RPMI8226 (cell line): Measurements from ENCODE around the gene CUEDC1.

Source experiments
- DNase-seq: peaks from one replicate; pipeline ENCODE4 v3.0.0-alpha.2; 2015

CUEDC1 gene

GRCh38 chr17:57874434-57875289 lies 80.5 kb downstream of the CUEDC1 start:
- DNase-seq: peak; percentile 94

GRCh38 chr17:57874058-57874419 lies 81.2 kb downstream of the CUEDC1 start:
- DNase-seq: no peak

DNA sequence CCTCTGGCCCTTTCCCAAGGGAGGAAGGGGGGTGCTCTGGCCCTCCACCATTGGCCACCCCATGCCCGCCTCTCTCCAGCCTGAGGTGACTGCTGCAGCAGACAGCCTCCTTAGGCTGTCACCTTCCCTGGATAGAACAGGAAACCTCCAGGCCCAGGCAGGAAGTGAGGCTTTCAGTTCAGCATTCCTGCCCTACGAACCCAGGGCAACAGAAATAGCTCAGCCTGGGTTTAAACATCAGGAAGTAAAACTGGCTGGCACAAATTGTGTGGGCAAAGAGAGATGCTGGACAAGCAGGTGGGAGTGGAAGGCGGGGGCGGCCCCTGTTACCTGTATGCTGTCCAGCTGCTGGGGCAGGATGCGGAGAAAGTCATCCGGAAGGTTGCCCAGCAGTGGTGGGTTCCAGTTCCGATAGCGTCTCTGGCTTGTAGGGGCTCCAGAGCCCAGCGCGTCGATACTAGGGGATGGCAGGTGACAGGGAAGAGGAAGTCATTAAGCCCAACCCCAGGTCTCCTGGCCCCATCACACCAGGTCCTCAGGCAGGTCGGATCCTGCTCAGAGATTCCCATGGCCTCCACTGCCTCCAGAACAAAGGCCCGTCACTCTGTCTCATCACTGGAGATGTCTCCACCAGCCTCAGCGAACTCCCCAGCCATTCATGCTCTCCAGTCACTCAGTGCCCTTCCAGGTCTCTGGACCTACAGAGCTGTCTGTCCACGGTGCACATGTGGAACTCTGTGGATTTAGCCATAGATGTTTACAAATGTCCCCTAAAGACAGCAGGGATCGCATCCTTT lies 81.8 kb downstream of the CUEDC1 start:
- no peak for DNase-seq

DNA sequence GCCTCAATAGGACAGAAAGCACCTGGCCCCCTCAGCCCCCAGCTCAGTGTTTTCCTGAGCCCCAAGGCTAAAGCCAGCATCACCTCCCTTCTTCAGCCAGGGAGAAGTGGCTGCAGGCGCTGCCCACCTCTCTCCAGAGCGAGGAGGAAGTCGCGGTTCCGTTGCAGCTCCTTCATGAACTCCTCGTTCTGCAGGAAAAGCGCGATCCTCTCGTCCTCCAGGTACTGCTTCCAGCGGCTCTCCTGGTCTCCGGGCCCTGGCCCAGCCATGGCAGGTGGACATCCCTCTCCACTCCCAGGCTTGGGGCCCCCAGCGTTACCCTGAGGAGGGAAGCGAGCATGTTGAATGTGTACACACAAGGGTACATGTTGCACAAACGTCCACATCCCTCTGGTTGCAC lies 82.7 kb downstream of the CUEDC1 start:
- no peak for DNase-seq

GRCh38 chr17:57871863-57872262 lies 83.3 kb downstream of the CUEDC1 start:
- no peak for DNase-seq

DNA sequence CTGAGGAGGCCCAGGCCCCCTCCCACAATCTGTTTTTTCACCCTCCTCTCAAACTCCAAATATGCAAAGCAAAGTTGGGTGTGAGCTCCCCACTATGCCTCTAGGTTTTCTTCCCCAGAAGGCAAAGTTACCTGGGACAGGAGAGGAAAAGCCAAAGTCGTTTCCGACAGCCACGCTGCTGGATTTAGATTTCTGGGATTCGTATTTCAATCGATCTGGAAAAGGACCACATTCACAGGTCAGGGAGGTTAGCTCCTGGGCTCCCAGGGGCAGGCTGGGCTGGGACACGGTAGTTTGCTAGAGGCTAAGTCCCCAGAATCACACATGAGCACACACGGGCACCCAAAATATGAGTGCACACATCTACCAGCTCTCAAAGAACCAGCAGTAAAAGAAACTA lies 84.1 kb downstream of the CUEDC1 start:
- no peak for DNase-seq

- DNase-seq: no peak
Observed at GRCh38 chr17:57870283-57870635, 85.0 kb downstream of the CUEDC1 start.

GRCh38 chr17:57869617-57870282 lies 85.5 kb downstream of the CUEDC1 start:
- no peak for DNase-seq

GRCh38 chr17:57868910-57869616 lies 86.1 kb downstream of the CUEDC1 start:
- DNase-seq: no peak

DNA sequence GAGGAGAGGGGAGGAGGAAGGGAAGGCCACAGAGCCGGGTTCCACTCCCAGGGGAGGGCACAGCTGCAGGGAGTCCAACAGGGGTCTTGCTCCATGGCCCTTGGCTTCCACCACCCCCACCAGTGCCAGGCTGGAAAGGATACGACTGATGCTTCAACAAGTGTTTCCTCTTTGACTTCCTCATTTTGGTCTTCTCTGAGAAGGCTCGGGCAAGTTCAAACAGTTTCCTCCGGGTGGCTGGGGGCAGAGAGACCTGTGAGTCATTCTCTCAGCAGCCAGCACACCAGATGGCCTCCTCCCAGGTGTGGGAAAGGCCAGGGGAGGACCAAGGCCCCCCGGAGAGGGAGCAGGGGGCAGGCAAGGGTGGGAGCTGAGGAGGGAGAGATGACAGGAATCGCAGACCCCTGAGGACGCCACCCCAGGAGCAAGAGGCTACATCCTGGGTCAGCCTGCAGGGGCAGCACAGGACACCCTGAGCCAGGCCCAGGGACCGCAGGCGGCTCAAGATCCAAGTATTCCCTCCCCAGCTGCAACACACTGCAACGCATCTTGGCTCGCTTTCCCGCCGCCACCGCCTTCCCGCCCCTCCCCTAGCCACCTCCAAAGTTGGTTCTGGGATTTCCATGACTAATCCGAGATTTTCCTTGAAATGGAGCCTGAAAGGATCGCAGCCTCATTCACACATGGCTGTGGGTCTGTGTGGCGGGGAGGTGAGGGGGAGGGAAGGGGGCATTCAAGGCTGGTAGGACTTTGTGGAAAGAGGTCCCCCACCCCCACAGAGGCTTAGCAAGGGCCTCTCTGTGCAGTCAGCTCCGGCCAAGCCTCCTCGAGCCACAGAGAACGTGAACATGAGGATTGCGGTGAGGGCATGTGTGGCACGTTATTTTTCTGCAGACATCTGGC lies 87.0 kb downstream of the CUEDC1 start:
- peak; percentile 87 for DNase-seq

DNA sequence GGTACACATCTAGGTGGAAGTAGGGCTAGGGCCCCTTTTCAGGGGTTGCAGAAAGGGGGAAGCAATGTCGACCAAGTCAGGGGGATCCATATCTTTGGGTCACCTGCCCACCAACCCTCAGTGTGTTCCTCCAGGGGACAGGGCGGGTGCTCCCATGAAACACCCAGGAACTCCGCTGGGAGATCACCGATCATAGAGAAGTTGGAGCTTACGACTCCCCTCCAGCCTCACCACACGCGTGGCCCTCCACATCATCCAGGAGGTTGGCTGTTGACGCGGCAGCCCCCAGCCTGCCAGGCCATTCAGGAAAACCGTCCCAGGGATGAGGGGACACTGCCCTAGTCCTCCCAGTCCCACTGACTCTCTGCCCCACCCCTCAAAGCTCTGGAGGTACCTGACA lies 88.1 kb downstream of the CUEDC1 start:
- no peak for DNase-seq

- no peak for DNase-seq
Observed at GRCh38 chr17:57866723-57867122, 88.5 kb downstream of the CUEDC1 start.

- DNase-seq: no peak
Observed at GRCh38 chr17:57866319-57866718, 88.9 kb downstream of the CUEDC1 start.

- no peak for DNase-seq
Observed at GRCh38 chr17:57864273-57864672, 90.9 kb downstream of the CUEDC1 start.

DNA sequence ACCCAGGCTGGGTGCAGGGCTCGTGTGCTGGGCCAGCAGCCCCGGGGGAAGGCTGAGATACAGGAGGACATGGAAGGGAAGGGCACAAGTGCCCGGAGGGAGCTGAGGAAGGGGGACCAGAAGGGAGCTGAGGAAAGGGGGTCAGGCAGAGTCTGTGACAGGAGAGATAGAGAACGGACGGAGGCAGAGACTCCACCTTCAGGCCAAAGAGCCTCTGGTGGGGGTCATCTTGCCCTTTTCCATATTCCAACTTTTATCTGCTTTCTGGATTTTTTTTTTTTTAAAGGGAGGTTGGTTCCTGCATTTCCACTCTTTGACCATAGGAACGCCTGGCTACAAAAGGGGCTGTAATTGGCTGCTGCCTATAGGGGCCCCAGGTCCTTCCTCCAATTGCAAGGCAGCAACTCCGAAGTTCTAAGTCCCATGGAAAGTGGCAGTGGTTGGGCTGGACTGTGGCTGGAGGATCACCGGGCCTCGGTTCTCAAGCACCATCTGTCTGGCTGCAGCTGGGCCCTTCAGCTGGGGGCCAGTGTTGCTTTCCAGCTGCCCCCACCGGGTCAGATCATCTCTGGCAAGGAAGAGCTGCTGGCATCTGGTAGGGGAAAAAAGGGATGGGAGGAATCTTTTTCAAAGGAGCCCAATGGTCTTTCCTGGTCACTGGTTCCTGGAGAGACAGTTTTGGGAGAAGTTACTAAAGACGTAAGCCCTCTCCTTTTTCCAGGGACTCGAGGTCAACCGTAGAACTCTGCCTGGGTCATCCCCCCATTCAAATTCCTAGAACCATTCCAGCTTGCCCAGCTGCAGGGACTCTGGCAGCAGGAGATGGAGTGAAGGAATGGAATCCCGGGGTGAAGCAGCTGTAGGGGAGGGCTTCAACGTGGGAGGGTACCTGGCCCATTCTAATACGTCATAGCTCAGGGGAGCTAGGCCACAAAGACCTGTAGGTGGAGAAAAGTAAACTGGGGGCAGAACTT lies 92.2 kb downstream of the CUEDC1 start:
- DNase-seq: no peak

- no peak for DNase-seq
Observed at GRCh38 chr17:57861790-57862693, 93.2 kb downstream of the CUEDC1 start.

DNA sequence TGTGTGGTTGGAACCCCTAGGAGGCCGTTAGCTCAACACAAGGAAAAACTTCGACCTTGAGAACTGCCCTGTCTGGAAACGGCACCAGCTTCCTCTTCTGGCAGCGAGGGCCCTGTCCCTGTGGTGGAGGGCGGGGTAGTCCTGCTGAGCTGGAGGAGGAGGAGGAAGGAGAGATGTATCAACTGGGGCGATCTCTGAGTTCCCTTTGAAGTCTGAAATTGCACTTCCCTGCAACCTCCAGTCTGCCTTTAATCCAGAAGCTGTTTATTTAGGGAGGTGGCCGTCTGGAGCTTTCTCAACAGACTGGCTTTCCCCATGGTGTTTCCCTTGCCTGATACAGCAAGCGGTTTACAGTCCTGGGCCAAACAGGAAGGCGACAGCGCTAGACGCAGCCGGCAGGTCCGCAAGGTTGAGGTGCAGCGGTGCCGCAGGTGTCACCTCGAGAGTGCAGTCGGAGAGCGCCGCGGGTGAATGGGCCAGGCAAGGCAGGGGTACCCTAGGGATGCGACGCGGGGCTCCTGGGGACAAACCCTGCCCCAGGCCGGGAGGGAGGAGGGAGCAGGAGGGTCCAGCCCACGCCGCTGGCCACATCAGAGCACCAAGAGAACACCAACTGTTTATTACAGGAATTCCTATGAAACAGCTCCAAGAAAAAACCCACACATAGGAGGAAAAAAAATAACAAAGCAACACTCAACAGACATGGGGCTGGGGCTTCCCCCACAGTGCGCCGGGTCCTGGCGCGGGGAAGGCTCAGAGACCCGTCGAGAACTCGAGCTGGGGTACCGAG lies 94.0 kb downstream of the CUEDC1 start:
- DNase-seq: peak; percentile 73

DNA sequence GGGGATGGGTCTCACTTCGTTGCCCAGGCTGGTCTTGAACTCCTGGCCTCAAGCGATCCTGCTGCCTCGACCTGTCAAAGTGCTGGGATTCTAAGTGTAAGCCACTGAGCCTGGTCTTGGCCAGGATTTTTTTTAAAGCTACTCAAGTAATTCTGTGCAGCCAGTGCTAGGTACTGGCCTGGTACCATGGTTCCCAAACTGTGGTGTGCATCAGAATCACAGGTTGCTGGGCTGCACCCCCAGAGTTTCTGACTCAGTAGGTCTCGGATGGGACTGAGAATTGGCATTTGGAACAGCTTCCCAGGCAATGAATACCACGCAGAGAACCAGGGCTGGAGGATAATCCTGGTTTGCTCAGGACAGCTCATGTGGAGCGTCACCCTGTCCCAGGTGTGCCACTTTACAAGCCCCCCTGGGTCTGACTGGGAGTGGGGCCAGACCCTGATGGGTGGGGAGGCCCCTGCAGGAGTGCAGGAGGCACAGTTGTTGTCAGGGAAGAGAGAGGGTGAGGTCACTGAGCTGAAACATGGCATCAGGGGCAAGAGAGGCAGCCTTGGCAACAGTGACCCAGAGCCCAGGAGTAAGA lies 94.7 kb downstream of the CUEDC1 start:
- no peak for DNase-seq
